HFF-Myc (cell line): ENCODE data around the gene CLK3.

Source experiments
- DNase-seq: peaks from one replicate; pipeline ENCODE4 v3.0.0-alpha.2; 2011; ENCODE audit warnings: low read depth; ENCODE audit errors: extremely low read depth
- H3K4me3 ChIP-seq: replicated peaks from 2 replicates; pipeline ENCODE4 v1.5.1; 2011; ENCODE audit warnings: low read depth, mild to moderate bottlenecking, control low read depth, low read length
- CTCF ChIP-seq: IDR thresholded peaks from 2 replicates; pipeline ENCODE4 v1.5.1; 2012; ENCODE audit warnings: mild to moderate bottlenecking, low read depth, low read length, control low read depth; ENCODE audit errors: missing control alignments

Gene CLK3

DNA sequence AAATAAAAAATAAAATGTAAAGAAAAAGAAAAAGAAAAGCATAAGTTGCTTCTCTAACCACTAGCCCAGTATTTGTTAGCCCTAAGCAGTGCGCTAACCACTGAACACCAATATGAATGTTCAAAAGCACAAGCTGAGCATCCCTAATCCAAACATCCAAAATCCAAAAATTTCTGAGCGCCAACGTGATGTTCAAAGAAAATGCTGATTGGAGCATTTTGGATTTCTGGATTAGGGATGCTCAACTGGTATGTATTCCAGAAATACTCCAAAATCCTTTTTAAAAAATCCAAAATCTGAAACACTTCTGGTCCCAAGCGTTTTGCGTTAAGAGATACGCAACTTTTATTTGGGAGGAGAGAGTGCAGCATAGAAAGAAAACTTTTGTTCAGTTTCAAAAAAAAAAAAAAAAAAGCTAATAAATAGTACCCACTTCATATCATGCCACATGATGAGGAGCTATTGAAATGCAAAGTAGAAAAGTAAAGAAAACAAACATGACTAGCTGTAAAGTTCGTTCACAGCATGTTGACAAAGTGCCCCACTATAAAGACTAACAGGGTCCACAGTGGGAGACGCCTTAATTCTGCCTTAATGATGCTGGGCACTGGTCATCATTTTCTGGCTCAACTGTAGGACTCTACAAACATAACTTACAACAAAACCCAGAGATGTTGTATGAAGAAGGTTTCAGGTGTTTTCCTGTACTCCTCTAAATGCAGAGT, 47.8 kb downstream of the CLK3 start:
- no peak overlapping the region for H3K4me3 ChIP-seq
- no peak for TF ChIP-seq CTCF
- no peak for DNase-seq

DNA sequence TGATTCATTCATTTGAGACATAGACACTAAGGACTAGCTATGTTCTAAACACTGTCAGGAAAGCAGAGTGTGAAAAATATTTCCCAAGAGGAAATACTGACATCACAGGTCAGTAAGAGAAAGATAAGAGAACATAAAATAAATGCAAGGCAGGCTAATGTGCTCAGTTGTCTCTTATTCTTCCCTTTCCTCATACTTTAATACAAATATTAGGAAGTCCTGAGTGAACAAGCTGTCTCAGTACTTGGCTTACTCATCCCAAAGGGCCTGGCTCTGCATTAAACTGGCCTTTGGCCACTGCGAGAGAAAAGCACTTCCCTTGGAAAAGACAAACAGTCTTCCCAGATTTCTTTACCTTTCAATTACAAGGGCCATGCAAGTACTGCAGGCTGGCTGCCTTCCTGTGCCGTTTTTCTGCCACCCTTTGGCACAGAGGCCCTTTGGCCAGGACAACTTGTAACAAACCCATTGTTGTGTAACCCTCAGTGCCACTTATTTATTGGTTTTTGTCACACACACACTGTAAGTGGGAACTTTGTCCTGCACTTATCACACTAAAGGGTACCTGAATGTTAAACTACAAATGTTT, 48.5 kb downstream of the CLK3 start:
- DNase-seq: no peak
- H3K4me3 ChIP-seq: no peak overlapping the region
- no peak for TF ChIP-seq CTCF

- DNase-seq: no peak
- no peak for TF ChIP-seq CTCF
- no peak overlapping the region for H3K4me3 ChIP-seq
Observed at GRCh38 chr15:74664670-74665069, 49.0 kb downstream of the CLK3 start.

GRCh38 chr15:74667975-74668374, 52.3 kb downstream of the CLK3 start:
- no peak overlapping the region for H3K4me3 ChIP-seq
- no peak for TF ChIP-seq CTCF
- DNase-seq: no peak

- H3K4me3 ChIP-seq: no peak overlapping the region
- no peak for DNase-seq
- no peak for TF ChIP-seq CTCF
Observed at GRCh38 chr15:74669627-74670026, 54.0 kb downstream of the CLK3 start.

GRCh38 chr15:74674161-74674560, 58.5 kb downstream of the CLK3 start:
- no peak overlapping the region for H3K4me3 ChIP-seq
- no peak for TF ChIP-seq CTCF
- DNase-seq: no peak
